MG63 (cell line): ENCODE data around the gene CHMP2A. TPM values are rescaled to one million over a fixed set of nuclear protein-coding genes. Genes with fewer than 3 reads are reported as not detected.

ENCODE experiments used
- DNase-seq: peaks from one replicate; pipeline ENCODE4 v3.0.0-alpha.2; 2020
- H3K27me3 ChIP-seq: fragments of 250-450 bp; sonication (Bioruptor Pico); 2 replicates; pipeline ENCODE4 v1.5.1; 2020; ENCODE audit warnings: mild to moderate bottlenecking, moderate library complexity
- H3K36me3 ChIP-seq: fragments of 250-450 bp; sonication (Bioruptor Pico); 2 replicates; pipeline ENCODE4 v1.5.1; 2020; ENCODE audit warnings: mild to moderate bottlenecking, moderate library complexity
- H3K4me3 ChIP-seq: fragments of 250-450 bp; sonication (Bioruptor Pico); 2 replicates; pipeline ENCODE4 v1.5.1; 2020; ENCODE audit warnings: mild to moderate bottlenecking, moderate library complexity
- H3K9me3 ChIP-seq: fragments of 250-450 bp; sonication (Bioruptor Pico); 2 replicates; pipeline ENCODE4 v1.5.1; 2020; ENCODE audit warnings: mild to moderate bottlenecking, moderate library complexity
- total RNA-seq: library from RNA; depleted of rRNA; stranded (reverse); fragments of >200 nt; shearing (Covaris generic); gene quantifications from 2 replicates; pipeline ENCODE4 v1.2.3, GENCODE V29; 2014; ENCODE audit warnings: low replicate concordance

Gene CHMP2A
- total RNA-seq, 1 experiment from 2014 or later: 50.3 TPM

DNA sequence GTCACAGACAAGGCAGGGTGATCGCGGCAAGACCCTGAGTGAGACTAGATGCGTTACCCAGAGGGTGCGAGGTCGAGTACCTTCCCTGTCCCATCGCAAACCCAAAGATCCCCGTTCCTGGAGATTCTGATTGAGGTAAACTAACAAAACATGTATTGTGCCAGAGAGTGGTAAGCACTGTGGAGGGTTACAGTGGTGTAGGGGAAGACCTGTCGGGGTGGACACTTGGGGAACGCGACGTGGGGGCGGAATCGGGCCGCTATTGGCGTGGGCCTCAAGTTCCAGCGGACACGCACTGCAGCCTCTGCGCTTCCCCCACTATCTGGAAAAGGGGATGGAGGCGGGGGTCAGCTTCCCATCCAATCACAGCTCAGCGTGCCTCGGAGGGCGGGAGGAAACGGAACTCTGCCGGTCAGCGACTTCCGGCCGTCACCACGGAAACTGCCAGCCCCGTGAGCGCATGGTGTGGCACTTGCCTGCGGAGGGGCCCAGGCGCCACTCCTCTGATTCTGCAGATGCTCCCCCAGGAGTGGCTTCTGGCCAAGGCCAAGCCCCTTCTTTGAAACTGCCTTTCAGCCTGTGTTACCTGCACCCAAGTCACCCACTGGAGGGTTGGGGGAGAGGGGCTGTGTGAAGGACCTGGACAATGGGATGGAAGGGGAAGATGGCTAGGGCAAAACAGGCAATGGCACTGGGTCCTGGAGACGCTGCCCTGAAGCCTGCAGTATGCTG lies 4.5 kb upstream of the CHMP2A start:
- DNase-seq: peak; percentile 98
- peak overlapping the region; percentile 86 for H3K4me3 ChIP-seq
- H3K9me3 ChIP-seq: no peaks in the 10 kb centered on the region
- H3K36me3 ChIP-seq: peaks cover 31% of the 10 kb centered on the region
- no peaks in the 10 kb centered on the region for H3K27me3 ChIP-seq

- H3K36me3 ChIP-seq: peaks cover 36% of the 10 kb centered on the region
- H3K27me3 ChIP-seq: no peaks in the 10 kb centered on the region
- H3K9me3 ChIP-seq: no peaks in the 10 kb centered on the region
- peak overlapping the region; percentile 86 for H3K4me3 ChIP-seq
- peak; percentile 99 for DNase-seq
Observed at GRCh38 chr19:58558623-58559274, 3.8 kb upstream of the CHMP2A start.

DNA sequence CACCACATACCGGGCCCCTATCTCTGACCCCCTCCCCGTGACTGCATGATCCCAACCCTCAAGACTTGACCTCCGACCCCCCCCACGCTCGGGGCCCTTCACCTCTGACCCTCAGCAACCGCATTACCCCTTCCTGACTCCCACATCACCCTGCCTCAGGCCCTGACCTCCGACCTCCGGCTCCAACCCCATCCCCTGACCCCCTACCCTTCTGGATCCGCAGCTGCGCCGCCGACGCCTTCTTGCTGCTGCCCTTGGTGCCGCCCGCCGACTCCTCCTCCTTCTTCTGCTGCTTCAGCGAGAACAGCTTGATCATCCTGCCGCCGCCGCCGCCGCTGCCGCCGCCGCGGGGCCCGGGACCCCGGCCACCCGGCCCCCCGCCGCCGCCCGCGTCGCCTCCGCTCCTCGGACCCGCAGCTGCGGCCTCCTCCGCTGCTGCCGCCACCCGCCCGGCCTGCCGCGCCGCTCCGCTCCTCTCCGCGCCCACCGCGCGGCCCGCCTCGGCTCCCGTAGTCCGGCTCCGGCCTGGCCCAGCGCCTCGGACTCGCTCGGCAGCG lies 3.2 kb upstream of the CHMP2A start, which contains the start of gene UBE2M:
Gene UBE2M, minus strand, starts transcription at position 546 of the 557 bp plus-strand sequence. Its CDS starts 230 bp downstream, at position 316.
- Histone ChIP-seq H3K4me3 (peak within 1 kb of the TSS; percentile 89), H3K9me3 (no peaks in the 10 kb centered on the region), H3K36me3 (peaks cover 42% of the 10 kb centered on the region), H3K27me3 (no peaks in the 10 kb centered on the region)
- no peak for DNase-seq

DNA sequence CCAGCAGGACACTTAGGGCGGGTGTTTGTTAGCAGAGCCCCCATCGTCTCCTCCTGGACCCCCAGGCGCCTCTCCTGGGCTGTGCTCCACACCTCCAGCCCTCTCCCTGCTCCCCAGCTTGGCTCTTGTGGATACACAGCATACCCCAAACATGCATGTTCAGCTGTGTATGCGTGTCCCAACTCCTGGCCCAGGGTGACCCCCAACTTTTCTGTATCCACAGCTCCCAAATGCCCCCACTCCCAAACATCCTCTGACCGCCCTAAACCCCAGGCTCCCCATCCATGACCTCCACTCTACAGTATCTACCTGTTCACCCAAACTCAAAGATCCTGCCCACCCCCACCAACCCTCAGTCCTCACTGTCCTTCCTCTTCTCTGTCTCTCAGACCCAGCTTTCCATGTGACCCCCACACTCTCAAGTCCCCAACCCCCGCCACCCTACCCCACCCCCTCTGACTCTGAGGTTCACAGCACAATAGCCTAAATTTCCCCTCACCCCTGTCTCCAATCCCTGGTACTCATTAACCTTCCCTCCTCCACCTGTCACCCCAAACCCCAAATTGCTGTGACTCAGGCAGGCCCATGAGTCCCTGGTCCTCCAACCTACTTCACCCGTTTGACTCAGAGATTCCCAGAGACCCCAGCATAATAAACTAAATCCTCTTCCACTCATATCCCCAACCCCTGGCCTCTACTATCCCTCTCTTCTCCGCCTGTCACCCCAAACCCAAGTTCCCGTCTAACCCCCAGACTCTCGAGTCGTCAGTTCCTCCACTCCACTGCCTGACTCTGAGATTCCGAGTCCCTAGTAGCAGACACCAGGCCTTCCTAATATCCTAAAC lies 2.5 kb upstream of the CHMP2A start:
- no peak for DNase-seq
- peaks cover 49% of the 10 kb centered on the region for H3K36me3 ChIP-seq
- H3K9me3 ChIP-seq: no peaks in the 10 kb centered on the region
- peak overlapping the region; percentile 89 for H3K4me3 ChIP-seq
- no peaks in the 10 kb centered on the region for H3K27me3 ChIP-seq

DNA sequence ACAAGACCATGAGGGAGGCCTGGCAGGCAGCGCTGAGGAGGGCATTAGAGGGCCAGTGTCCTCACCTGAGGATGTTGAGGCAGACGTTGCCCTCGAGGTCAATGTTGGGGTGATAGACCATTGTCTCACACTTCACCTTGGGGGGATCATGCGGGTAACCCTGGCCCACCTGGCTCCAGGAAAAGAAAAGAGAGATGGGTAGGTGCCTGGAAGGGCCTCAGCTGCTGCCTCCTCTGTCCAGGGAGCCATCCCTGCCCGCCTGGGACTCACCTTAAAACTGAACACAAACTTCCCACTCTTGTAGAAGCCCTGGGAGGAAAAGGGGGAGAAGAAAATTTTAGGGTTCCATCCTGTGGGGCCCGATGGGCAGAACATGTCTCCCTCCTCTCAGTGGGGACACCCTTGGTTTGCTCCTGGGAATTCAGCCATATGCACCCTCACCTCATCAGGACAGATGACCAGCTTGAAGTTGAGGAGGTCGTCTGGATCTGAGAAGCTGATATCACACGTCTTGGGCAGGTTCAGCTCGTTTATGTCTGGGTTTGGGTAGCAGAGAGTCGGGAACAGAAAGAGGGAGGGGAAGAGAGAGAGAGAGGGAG lies 1.8 kb upstream of the CHMP2A start:
- Histone ChIP-seq H3K4me3 (peak overlapping the region; percentile 89), H3K9me3 (no peaks in the 10 kb centered on the region), H3K27me3 (no peaks in the 10 kb centered on the region), H3K36me3 (peaks cover 56% of the 10 kb centered on the region)
- DNase-seq: no peak

- peaks cover 63% of the 10 kb centered on the region for H3K36me3 ChIP-seq
- H3K4me3 ChIP-seq: no peak overlapping the region
- H3K27me3 ChIP-seq: no peaks in the 10 kb centered on the region
- H3K9me3 ChIP-seq: no peaks in the 10 kb centered on the region
- DNase-seq: no peak
Observed at GRCh38 chr19:58555920-58556621, 1.2 kb upstream of the CHMP2A start.

DNA sequence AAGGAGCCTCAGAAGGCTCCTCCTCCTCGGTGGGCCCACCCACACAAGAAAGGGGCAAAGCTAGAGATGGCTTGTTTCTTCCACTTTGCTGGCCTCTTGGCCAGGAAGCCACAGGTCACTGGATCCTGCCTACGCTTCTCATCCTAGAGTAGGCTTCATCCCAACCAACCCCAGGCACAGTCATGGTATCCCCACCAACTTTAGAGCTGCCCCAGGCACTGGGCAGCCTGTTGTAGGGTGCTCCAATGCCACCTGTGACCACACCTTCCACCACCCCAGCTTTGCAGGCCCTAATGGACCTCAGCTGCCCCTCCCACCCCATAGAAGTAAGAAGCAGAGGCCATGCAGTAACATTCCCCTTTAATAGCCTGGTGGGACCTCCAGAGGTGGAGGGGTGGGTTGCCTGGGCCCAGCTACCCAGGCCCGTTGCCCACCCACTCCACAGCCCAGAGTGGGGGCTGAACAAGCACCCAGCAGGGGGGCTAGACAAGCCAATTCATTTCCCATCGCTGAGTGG lies 522 bp upstream of the CHMP2A start:
- Histone ChIP-seq H3K27me3 (no peaks in the 10 kb centered on the region), H3K4me3 (peak overlapping the region; percentile 58), H3K36me3 (peaks cover 69% of the 10 kb centered on the region), H3K9me3 (no peaks in the 10 kb centered on the region)
- DNase-seq: no peak

DNA sequence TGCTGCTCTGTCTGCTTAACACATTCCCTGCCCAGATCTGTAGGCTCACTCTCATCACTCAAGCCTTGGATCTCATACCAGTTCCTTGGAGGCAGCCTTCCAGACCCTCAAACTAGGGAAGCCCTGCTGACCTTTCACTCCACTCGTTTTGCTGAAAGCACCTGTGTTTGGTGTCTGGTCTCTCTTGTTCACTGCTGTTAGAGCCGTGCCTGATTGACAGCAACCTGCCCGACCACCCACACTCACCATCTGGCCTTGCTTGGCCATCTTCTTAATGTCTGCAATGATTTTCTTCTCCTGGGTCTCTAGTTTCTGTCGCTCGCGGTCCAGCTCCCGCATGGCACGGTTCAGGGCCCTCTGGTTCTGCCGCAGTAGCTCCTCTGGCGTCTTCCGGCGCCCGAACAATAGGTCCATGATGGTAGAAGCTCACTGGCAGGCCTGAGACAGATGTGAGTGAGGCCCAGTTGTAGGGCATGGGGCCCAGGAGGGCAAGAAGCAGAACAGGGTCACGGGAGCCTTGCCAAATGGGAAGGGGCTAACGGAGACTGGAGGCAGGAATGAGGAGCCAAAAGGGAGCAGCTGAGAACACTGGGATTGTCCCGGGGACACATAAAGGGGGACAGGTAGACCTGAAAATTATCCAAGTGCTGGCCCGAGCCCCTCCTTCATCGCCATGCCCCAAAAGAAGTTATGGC lies 959 bp downstream of the CHMP2A start:
- no peak for DNase-seq
- Histone ChIP-seq H3K9me3 (no peaks in the 10 kb centered on the region), H3K4me3 (peak overlapping the region; percentile 58), H3K27me3 (no peaks in the 10 kb centered on the region), H3K36me3 (peaks cover 80% of the 10 kb centered on the region)

DNA sequence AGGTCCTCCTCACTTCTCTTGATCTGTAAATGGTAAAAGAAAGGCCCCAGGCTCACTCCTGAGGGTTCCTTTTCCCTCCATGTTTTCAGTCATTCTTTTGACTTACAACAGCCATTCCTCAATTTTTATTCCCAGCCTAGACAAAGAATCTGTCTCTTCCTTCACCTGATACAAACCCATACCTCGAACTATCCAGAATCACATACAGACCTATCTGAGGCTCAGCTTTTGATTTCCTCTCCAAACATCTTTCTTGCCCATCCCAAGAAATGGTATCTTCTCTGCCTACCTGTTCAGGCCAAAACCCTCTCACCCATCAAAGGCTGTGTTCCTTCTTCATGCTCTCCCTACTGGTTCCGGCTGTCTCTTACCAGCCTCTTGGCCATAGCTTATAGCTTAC lies 2.2 kb downstream of the CHMP2A start:
- Histone ChIP-seq H3K4me3 (no peak overlapping the region), H3K36me3 (peaks cover 93% of the 10 kb centered on the region), H3K9me3 (no peaks in the 10 kb centered on the region), H3K27me3 (no peaks in the 10 kb centered on the region)
- no peak for DNase-seq

DNA sequence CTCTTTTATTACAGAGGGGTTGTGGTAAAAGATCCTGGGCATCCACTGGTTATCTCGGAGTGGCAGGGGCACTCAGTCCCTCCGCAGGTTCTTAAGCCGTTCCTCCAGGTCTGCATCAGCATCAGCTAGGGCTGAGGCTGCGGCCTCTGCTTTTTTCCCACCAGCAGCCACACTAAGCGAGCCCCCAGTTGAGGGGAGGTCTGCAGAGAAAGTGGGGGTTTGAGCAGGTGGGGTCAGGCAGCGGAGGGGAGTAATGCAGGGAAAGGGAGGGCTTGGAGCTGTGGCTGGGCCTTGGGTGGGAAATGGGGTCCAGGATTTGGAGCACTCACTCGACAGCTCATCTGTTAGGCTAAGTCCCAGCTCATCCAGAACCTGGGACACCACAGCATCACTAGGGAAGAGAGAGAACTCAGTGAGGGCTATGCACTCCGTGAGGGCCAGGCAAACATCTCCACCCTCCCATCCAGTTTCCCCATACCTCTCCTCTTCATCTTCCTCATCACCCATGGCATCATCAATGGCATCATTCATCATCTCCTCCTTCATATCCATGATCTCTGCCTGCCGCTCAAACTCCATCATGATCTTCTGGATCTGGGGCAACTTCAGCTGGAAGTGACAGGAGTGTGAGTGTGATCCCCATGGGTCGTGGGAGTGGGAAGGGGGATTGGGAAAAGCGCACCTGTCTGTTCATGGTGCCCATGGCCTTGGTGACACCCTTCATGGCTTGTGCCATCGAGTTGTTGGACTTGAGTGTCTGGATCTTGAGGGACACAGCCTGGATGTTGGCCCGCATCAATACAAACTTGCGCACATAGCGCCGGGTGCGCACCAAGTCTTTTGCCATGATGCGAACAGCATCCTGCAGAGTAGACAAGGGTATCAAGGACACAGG lies 3.1 kb downstream of the CHMP2A start:
- Histone ChIP-seq H3K9me3 (no peaks in the 10 kb centered on the region), H3K27me3 (no peaks in the 10 kb centered on the region), H3K36me3 (peaks cover 95% of the 10 kb centered on the region), H3K4me3 (no peak overlapping the region)
- DNase-seq: no peak

DNA sequence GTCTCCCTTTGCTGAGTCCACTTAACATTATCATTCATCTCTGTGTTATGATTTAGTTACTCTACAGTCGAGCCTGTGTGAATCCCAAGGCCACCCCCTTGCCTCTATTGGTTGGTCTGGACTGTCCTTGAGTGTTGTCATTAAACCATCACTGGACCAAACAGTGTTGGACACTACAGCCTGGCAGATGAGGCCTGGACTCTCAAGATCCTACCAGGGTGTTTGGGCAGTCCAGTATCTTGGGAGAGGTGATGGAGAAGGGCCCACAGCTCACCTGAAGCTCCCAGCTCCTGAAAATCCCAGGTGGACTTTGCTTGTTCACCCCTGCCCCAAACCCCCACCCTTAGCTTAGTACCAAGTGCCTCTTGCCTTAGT lies 3.8 kb downstream of the CHMP2A start:
- Histone ChIP-seq H3K4me3 (no peak overlapping the region), H3K36me3 (peaks cover 95% of the 10 kb centered on the region), H3K27me3 (no peaks in the 10 kb centered on the region), H3K9me3 (no peaks in the 10 kb centered on the region)
- no peak for DNase-seq

GRCh38 chr19:58550362-58551122 lies 4.4 kb downstream of the CHMP2A start:
- Histone ChIP-seq H3K36me3 (peaks cover 97% of the 10 kb centered on the region), H3K27me3 (no peaks in the 10 kb centered on the region), H3K9me3 (no peaks in the 10 kb centered on the region), H3K4me3 (no peak overlapping the region)
- no peak for DNase-seq

DNA sequence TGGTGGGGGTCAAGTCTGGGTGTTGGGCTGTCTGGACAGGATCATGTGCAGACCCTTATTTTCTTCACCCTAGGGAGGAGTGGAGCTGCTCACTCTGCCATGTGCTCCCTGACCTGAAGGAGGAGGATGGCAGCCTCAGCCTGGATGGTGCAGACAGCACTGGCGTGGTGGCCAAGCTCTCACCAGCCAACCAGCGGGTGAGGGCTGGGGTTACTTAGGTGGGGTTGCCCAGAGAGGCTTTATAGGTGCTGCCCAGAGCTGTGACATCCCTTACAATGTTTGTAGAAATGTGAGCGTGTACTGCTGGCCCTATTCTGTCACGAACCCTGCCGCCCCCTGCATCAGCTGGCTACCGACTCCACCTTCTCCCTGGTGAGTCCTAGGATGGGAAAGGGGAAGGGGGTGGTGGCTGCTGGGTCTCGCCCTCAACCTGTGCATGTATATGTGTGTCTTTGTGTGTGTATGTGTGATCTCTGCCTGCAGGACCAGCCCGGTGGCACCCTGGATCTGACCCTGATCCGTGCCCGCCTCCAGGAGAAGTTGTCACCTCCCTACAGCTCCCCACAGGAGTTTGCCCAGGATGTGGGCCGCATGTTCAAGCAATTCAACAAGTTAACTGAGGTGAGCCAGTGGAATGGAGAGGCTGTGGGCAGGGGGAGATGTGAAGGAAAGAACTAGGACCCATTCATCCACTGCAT lies 5.1 kb downstream of the CHMP2A start:
- no peaks in the 10 kb centered on the region for H3K27me3 ChIP-seq
- peaks cover 97% of the 10 kb centered on the region for H3K36me3 ChIP-seq
- no peak for DNase-seq

More for the DNA sequence above, 5.1 kb downstream of the CHMP2A start:
- no peak overlapping the region for H3K4me3 ChIP-seq
- H3K9me3 ChIP-seq: no peaks in the 10 kb centered on the region
